ENCODE data around the gene ADAT2. TPM values are rescaled to one million over a fixed set of nuclear protein-coding genes. Genes with fewer than 3 reads are reported as not detected.
"Not testable (repeated sequence)": the region's sequence is repeated elsewhere in the genome, so short reads cannot be mapped to it uniquely, and the experiment has no call there.

Gene ADAT2
- total RNA-seq, 4 donors from 2014 or later: 3.8 to 26.1 (median 5.9) TPM

- DNase-seq: no peak
- peak overlapping the region; percentile 59 to 61 for H3K4me3 ChIP-seq
- intact Hi-C loops (cut with DNase I; ENCODE audit: low total_unique reads): no loop called here
- H3K27ac ChIP-seq: peak overlapping the region; percentile 74
- no peaks in the 10 kb centered on the region for H3K4me1 ChIP-seq
- TF ChIP-seq CTCF (IDR thresholded peaks at IDR 0.05) (no peak), POLR2A (IDR thresholded peaks at IDR 0.05) (no peak)
- H3K36me3 ChIP-seq: no peaks in the 10 kb centered on the region
- H3K9me3 ChIP-seq: no peaks in the 10 kb centered on the region
- H3K27me3 ChIP-seq: no peaks in the 10 kb centered on the region
Observed at GRCh38 chr6:143451531-143451930, 1.0 kb upstream of the ADAT2 start.

GRCh38 chr6:143449714-143450452, 612 bp downstream of the ADAT2 start:
- no peaks in the 10 kb centered on the region for H3K36me3 ChIP-seq
- peak overlapping the region; percentile 74 for H3K27ac ChIP-seq
- no peaks in the 10 kb centered on the region for H3K4me1 ChIP-seq
- no peak for TF ChIP-seq CTCF (IDR thresholded peaks at IDR 0.05)
- no peak for TF ChIP-seq POLR2A (IDR thresholded peaks at IDR 0.05)
- intact Hi-C loops (cut with DNase I; ENCODE audit: low total_unique reads): no loop called here
- no peaks in the 10 kb centered on the region for H3K27me3 ChIP-seq
- DNase-seq: no peak
- peak overlapping the region; percentile 59 to 61 for H3K4me3 ChIP-seq
- no peaks in the 10 kb centered on the region for H3K9me3 ChIP-seq

GRCh38 chr6:143449082-143449713, 1.3 kb downstream of the ADAT2 start:
- Histone ChIP-seq H3K36me3 (no peaks in the 10 kb centered on the region), H3K9me3 (no peaks in the 10 kb centered on the region), H3K4me3 (peak overlapping the region in 1 of 2 donors; percentile 59), H3K27me3 (no peaks in the 10 kb centered on the region), H3K27ac (no peak overlapping the region), H3K4me1 (no peaks in the 10 kb centered on the region)
- intact Hi-C loops (cut with DNase I; ENCODE audit: low total_unique reads): no loop called here
- no peak for DNase-seq
- no peak for TF ChIP-seq POLR2A (IDR thresholded peaks at IDR 0.05)
- no peak for TF ChIP-seq CTCF (IDR thresholded peaks at IDR 0.05)

- H3K4me3 ChIP-seq; H3K9me3 ChIP-seq; H3K4me1 ChIP-seq; H3K27ac ChIP-seq; DNase-seq; intact Hi-C loops (cut with DNase I; ENCODE audit: low total_unique reads); H3K27me3 ChIP-seq; H3K36me3 ChIP-seq: not testable (repeated sequence)
Observed at GRCh38 chr6:143447865-143448264, 2.6 kb downstream of the ADAT2 start.

- no peak for TF ChIP-seq POLR2A (IDR thresholded peaks at IDR 0.05)
- no peak for TF ChIP-seq CTCF (IDR thresholded peaks at IDR 0.05)
- Histone ChIP-seq H3K27me3 (no peaks in the 10 kb centered on the region), H3K4me1 (no peaks in the 10 kb centered on the region), H3K27ac (no peak overlapping the region), H3K9me3 (no peaks in the 10 kb centered on the region), H3K4me3 (no peak overlapping the region), H3K36me3 (no peaks in the 10 kb centered on the region)
- intact Hi-C loops (cut with DNase I; ENCODE audit: low total_unique reads): no loop called here
- DNase-seq: no peak
Observed at GRCh38 chr6:143443096-143443495, 7.4 kb downstream of the ADAT2 start.

All from uterus (tissue), 4 donors.